GM13977 (cell line): ENCODE results near the gene MAGEB17.

Experiments used
- DNase-seq: peaks from one replicate; pipeline ENCODE4 v3.0.0; 2012; ENCODE audit warnings: low spot score
- CTCF ChIP-seq: IDR thresholded peaks from 2 replicates; pipeline ENCODE4 v1.5.1; 2012; ENCODE audit warnings: mild to moderate bottlenecking, control low read depth; ENCODE audit not compliant: insufficient read depth; ENCODE audit errors: extremely low read depth, missing control alignments
- in situ Hi-C: fragments of 300-500 bp; cut with MboI; formaldehyde crosslinking; loops from one replicate; pipeline ENCODE4 v1.12.0; 2022; ENCODE audit warnings: low sequenced_read_pairs, low pct_unique_long_range_greater_than_20kb, mixed read lengths, inconsistent platforms; ENCODE audit not compliant: unreplicated experiment

The MAGEB17 gene

GRCh38 chrX:16187024-16187760 is 19.9 kb downstream of the MAGEB17 start:
- DNase-seq, result no peak

GRCh38 chrX:16188687-16189086 is 21.4 kb downstream of the MAGEB17 start:
- TF ChIP-seq CTCF, result no peak

More at GRCh38 chrX:16187024-16187760, 19.9 kb downstream of the MAGEB17 start:
- in situ Hi-C loops, result no loop called here
- TF ChIP-seq CTCF, result no peak

GRCh38 chrX:16191605-16192004 is 24.3 kb downstream of the MAGEB17 start:
- no peak for TF ChIP-seq CTCF
- in situ Hi-C loops, result no loop called here
- no peak for DNase-seq

More at GRCh38 chrX:16188687-16189086, 21.4 kb downstream of the MAGEB17 start:
- in situ Hi-C loops, result no loop called here
- no peak for DNase-seq

- no peak for DNase-seq
- in situ Hi-C loops, result no loop called here
- TF ChIP-seq CTCF, result no peak
These were observed 29.5 kb downstream of the MAGEB17 start for GRCh38 chrX:16196829-16197228.

GRCh38 chrX:16199343-16199742 is 32.1 kb downstream of the MAGEB17 start:
- in situ Hi-C loops, result no loop called here
- TF ChIP-seq CTCF, result no peak
- DNase-seq, result no peak

- no peak for TF ChIP-seq CTCF
- DNase-seq, result no peak
- in situ Hi-C loops, result no loop called here
These were observed 35.7 kb downstream of the MAGEB17 start for GRCh38 chrX:16202943-16203342.
